Tibial nerve (tissue), 4 donors: ENCODE results near the gene NDFIP2.

Experiments
- EP300 ChIP-seq, 2 donors: sonication (generic); formaldehyde crosslinking; IDR thresholded peaks; one replicate each; pipeline ENCODE4 v1.6.1; 2017; ENCODE audit warnings: antibody characterized with exemption in 2 of 2, mild to moderate bottlenecking in 1 of 2
- POLR2A ChIP-seq, 2 donors: fragments of 450-650 bp; IDR thresholded peaks; one replicate each; pipeline ENCODE4 v1.6.1; 2017; ENCODE audit warnings: antibody characterized with exemption in 2 of 2, mild to moderate bottlenecking in 2 of 2, moderate library complexity in 2 of 2
- TF ChIP-seq, protein P1 (sequence below), 5 experiments: fragments of 200-600 bp in 3 of 5; fragments of 450-650 bp in 2 of 5; sonication (generic) in 3 of 5; IDR thresholded peaks; one replicate each; pipeline ENCODE4 v1.5.1; 2016 to 2019; ENCODE audit warnings: antibody characterized with exemption in 5 of 5, mild to moderate bottlenecking in 3 of 5, moderate library complexity in 2 of 5

- TF ChIP-seq, protein P1, sequence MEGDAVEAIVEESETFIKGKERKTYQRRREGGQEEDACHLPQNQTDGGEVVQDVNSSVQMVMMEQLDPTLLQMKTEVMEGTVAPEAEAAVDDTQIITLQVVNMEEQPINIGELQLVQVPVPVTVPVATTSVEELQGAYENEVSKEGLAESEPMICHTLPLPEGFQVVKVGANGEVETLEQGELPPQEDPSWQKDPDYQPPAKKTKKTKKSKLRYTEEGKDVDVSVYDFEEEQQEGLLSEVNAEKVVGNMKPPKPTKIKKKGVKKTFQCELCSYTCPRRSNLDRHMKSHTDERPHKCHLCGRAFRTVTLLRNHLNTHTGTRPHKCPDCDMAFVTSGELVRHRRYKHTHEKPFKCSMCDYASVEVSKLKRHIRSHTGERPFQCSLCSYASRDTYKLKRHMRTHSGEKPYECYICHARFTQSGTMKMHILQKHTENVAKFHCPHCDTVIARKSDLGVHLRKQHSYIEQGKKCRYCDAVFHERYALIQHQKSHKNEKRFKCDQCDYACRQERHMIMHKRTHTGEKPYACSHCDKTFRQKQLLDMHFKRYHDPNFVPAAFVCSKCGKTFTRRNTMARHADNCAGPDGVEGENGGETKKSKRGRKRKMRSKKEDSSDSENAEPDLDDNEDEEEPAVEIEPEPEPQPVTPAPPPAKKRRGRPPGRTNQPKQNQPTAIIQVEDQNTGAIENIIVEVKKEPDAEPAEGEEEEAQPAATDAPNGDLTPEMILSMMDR (IDR thresholded peaks at IDR 0.05), result no peak
- no peak for TF ChIP-seq POLR2A (IDR thresholded peaks at IDR 0.05)
- TF ChIP-seq EP300 (IDR thresholded peaks at IDR 0.05), result no peak
Measured at GRCh38 chr13:79540504-79540903, 59.5 kb downstream of the NDFIP2 start.
